Heart left ventricle (tissue), 16 donors: Measurements from ENCODE around the gene SPIN1. TPM values are rescaled to one million over a fixed set of nuclear protein-coding genes. Genes with fewer than 3 reads are reported as not detected.

ENCODE experiments used
- ATAC-seq, 4 donors: fragments of 200-7000 bp; cut with Tn5 transposase; one replicate each; pipeline ENCODE4 v1.9.1; 2020 to 2022; ENCODE audit warnings: moderate library complexity in 4 of 4, mild to moderate bottlenecking in 3 of 4, moderate number of reproducible peaks in 1 of 4
- DNase-seq, 5 donors: peaks; one replicate each; pipeline ENCODE4 v3.0.0-alpha.2; 2020
- H3K27ac ChIP-seq, 12 donors: fragments of 200-600 bp; sonication (generic) in 4 of 12; one replicate each; pipeline versions ENCODE4 v1.5.0 to v1.8.0; 2016 to 2022; ENCODE audit warnings: mild to moderate bottlenecking in 2 of 12
- H3K27me3 ChIP-seq, 9 donors: fragments of 200-600 bp; sonication (generic) in 2 of 9; one replicate each; pipeline versions ENCODE4 v1.5.1 to v1.8.0; 2016 to 2022; ENCODE audit warnings: mild to moderate bottlenecking in 3 of 9
- H3K36me3 ChIP-seq, 9 donors: fragments of 200-600 bp; sonication (generic) in 2 of 9; one replicate each; pipeline versions ENCODE4 v1.5.0 to v1.8.0; 2018 to 2022; ENCODE audit warnings: mild to moderate bottlenecking in 2 of 9
- H3K4me1 ChIP-seq, 12 donors: fragments of 200-600 bp; sonication (generic) in 4 of 12; one replicate each; pipeline versions ENCODE4 v1.5.0 to v1.8.0; 2016 to 2022; ENCODE audit warnings: mild to moderate bottlenecking in 3 of 12
- H3K4me3 ChIP-seq, 12 donors: fragments of 200-600 bp; sonication (generic) in 4 of 12; one replicate each; pipeline versions ENCODE4 v1.5.0 to v1.8.0; 2017 to 2022; ENCODE audit warnings: mild to moderate bottlenecking in 9 of 12, moderate library complexity in 4 of 12
- H3K9me3 ChIP-seq, 12 donors: fragments of 200-600 bp; sonication (generic) in 4 of 12; one replicate each; pipeline versions ENCODE4 v1.5.0 to v1.8.0; 2016 to 2022; ENCODE audit warnings: mild to moderate bottlenecking in 1 of 12
- CTCF ChIP-seq, 12 donors: fragments of 200-600 bp; sonication (generic) in 4 of 12; IDR thresholded peaks; one replicate each; pipeline versions ENCODE4 v1.5.0 to v1.8.0; 2018 to 2022; ENCODE audit warnings: antibody characterized with exemption in 12 of 12, mild to moderate bottlenecking in 5 of 12
- POLR2A ChIP-seq, 2 donors: fragments of 450-650 bp; IDR thresholded peaks; one replicate each; pipeline ENCODE4 v1.6.1; 2017; ENCODE audit warnings: antibody characterized with exemption in 2 of 2, mild to moderate bottlenecking in 2 of 2, moderate library complexity in 2 of 2
- WGBS, 4 donors: extraction: QIAGEN DNeasy Blood & Tissue Kit in 2 of 4; methylation state at CpG; one replicate each; pipeline versions ENCODE4 v1.1.5 to v1.1.7; 2013 to 2018; 5-methylcytosine and 5-hydroxymethylcytosine counted together
- intact Hi-C, 10 donors: fragments of 100-400 bp; cut with DNase I; formaldehyde crosslinking; loops; one replicate each; pipeline versions ENCODE4 v1.11.1 to v1.14.2; 2022
- polyA plus RNA-seq, 2 donors: library from polyadenylated mRNA; stranded (reverse); fragments of 200-250 nt; gene quantifications; one replicate each; pipeline ENCODE4 v1.2.3, GENCODE V29; 2013
- total RNA-seq, 9 donors: library from RNA; depleted of rRNA in 2 of 9; stranded (reverse); fragments of >200 nt in 2 of 9; fragmentation: NEBNext Ultra II Directional in 3 of 9; extraction: Animal tissue kit (Norgen Biotek cat#: 25700) in 3 of 9; gene quantifications; one replicate each; pipeline versions ENCODE4 v1.1.0 to v1.2.4, GENCODE V29; 2016 to 2023
- donor health status: ischemic (EF 13 %, LVEDD 7.1; RV severe dilation, severe dysfunction).
- donor health status: healthy with polysubstance abuse.
- donor health status: DM: no; HTN: yes; CAD: no.
- donor health status: DM: no; HTN: no; CAD: no.
- donor health status: ischemic (EF 25% LVEDD 6.9; RV normal size, moderate dysfunction).
- donor health status: ischemic (EF 25% LVEDD 5.7; RV mildly dilated, moderate dysfunction).
- donor health status: healthy.
- donor health status: DM: yes; HTN: yes; CAD: no.
- donor health status: ischemic (EF 35%, LVEDD 5.7; RV mildly dilated, moderate dysfunction).
- donor health status: nonischemic (EF 11% LVEDD 7.7; RV severe dilation, severe dysfunction).
- donor health status: DM: yes; HTN: yes; CAD: no.
- donor health status: PGD.
- donor health status: ischemic (EF 29% LVEDD 5.4; RV normal size, mild dysfunction).
- donor health status: nonischemic (EF 23%, LVEDD 6.1; RV moderate dilation, normal function).

SPIN1 gene
- total and polyA plus RNA-seq, 11 donors, result 17.8 to 61.2 (median 43.4) TPM

- Histone ChIP-seq H3K27me3 (no peaks in the 10 kb centered on the region), H3K9me3 (no peaks in the 10 kb centered on the region), H3K4me3 (no peak overlapping the region), H3K27ac (no peak overlapping the region), H3K4me1 (peaks cover 0 to 14% (median 0%) of the 10 kb centered on the region in 12 donors), H3K36me3 (no peaks in the 10 kb centered on the region)
- intact Hi-C loops, result no loop called here
- WGBS, 4 donors, result 89 to 100% (median 97%) methylated on average over 2 of the region's 2 CpGs
- TF ChIP-seq CTCF (IDR thresholded peaks at IDR 0.05) (no peak), POLR2A (IDR thresholded peaks at IDR 0.05) (no peak)
- DNase-seq, result no peak
- no peak for ATAC-seq
These were observed 109.0 kb downstream of the SPIN1 start for GRCh38 chr9:88497224-88497623.

- Histone ChIP-seq H3K27ac (no peak overlapping the region), H3K4me3 (no peak overlapping the region), H3K4me1 (peaks cover 0 to 14% (median 0%) of the 10 kb centered on the region in 12 donors), H3K9me3 (no peaks in the 10 kb centered on the region), H3K27me3 (no peaks in the 10 kb centered on the region), H3K36me3 (no peaks in the 10 kb centered on the region)
- TF ChIP-seq CTCF (IDR thresholded peaks at IDR 0.05) (no peak), POLR2A (IDR thresholded peaks at IDR 0.05) (no peak)
- DNase-seq, result peak in 3 of 5 donors; percentile 28 to 69 (median 36)
- ATAC-seq, result peak; percentile 73 to 79 (median 78)
- intact Hi-C loops, result no loop called here
- 46 to 57% (median 54%) methylated on average over 6 of the region's 6 CpGs for WGBS, 4 donors
These were observed 110.6 kb downstream of the SPIN1 start for GRCh38 chr9:88498880-88499279.

- Histone ChIP-seq H3K27ac (no peak overlapping the region), H3K27me3 (no peaks in the 10 kb centered on the region), H3K4me1 (peaks cover 0 to 14% (median 0%) of the 10 kb centered on the region in 12 donors), H3K4me3 (no peak overlapping the region), H3K36me3 (no peaks in the 10 kb centered on the region), H3K9me3 (no peaks in the 10 kb centered on the region)
- intact Hi-C loops, result no loop called here
- no peak for DNase-seq
- TF ChIP-seq CTCF (IDR thresholded peaks at IDR 0.05), result no peak
- TF ChIP-seq POLR2A (IDR thresholded peaks at IDR 0.05), result no peak
- no peak for ATAC-seq
- WGBS, 4 donors, result 90 to 96% (median 95%) methylated on average over 5 of the region's 5 CpGs
These were observed 112.8 kb downstream of the SPIN1 start for GRCh38 chr9:88501086-88501485.

GRCh38 chr9:88502552-88503034 lies 114.3 kb downstream of the SPIN1 start:
- DNase-seq (no peak), ATAC-seq (no peak)
- TF ChIP-seq CTCF (IDR thresholded peaks at IDR 0.05) (no peak), POLR2A (IDR thresholded peaks at IDR 0.05) (no peak)
- intact Hi-C loops, result no loop called here
- Histone ChIP-seq H3K27ac (no peak overlapping the region), H3K4me1 (peaks cover 0 to 12% (median 0%) of the 10 kb centered on the region in 12 donors), H3K36me3 (no peaks in the 10 kb centered on the region), H3K27me3 (no peaks in the 10 kb centered on the region), H3K4me3 (no peak overlapping the region), H3K9me3 (no peaks in the 10 kb centered on the region)
- 73 to 85% (median 84%) methylated on average over 12 of the region's 12 CpGs for WGBS, 4 donors
